ENCODE data around the gene EXD3.
"Not testable (repeated sequence)": the region's sequence is repeated elsewhere in the genome, so short reads cannot be mapped to it uniquely, and the experiment has no call there.

The EXD3 gene

DNA sequence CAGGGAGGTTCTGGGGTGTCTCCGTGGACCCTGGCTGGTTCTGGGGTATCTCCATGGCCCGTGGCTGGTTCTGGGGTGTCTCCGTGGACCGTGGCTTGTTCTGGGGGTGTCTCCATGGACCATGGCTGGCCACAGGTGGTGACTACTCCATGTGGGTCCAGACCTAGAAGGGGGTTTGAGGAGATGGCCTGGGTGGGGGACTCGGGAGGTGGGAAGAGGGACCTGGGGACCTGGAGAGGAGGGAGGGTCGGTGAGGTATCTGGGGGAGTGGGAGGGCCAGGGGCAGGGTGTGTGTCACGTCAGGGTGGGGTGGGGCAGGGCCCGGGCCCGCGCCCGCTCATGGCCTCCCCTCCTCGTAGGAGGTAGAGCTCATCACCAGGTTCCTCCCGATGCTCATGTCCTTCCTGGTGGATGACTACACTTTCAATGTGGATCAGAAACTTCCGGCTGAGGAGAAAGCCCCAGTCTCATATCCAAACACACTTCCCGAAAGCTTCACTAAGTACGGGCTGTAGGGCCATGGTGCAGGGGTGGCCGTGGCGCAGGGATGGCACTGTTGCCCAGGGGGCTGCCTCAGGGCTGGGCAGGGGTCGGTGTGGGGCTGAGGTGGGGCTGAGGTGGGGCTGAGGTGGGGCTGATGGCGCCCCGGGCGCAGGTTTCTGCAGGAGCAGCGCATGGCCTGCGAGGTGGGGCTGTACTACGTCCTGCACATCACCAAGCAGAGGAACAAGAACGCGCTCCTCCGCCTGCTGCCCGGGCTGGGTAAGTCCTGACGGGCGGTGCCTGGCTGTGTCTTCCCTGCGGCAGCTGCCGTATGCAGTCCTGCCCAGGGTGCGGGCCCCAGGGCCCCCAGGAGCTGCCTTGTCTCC is 156.1 kb downstream of the EXD3 start:
- no peaks in the 10 kb centered on the region for H3K27me3 ChIP-seq (ENCODE audit: control insufficient read depth in 1 of 2, insufficient read depth in 2 of 2, low read length in 2 of 2)
- H3K9ac ChIP-seq (ENCODE audit: low read length): no peak overlapping the region
- H3K4me3 ChIP-seq (ENCODE audit: low read depth in 1 of 2, low read length in 2 of 2): no peak overlapping the region
- H3K9me3 ChIP-seq (ENCODE audit: low read length): no peaks in the 10 kb centered on the region
- peaks cover 11% of the 10 kb centered on the region for H3K4me1 ChIP-seq (ENCODE audit: insufficient read depth, low read length)
- H3K36me3 ChIP-seq (ENCODE audit: insufficient read depth, low read length): peaks cover 47% of the 10 kb centered on the region
- H3K27ac ChIP-seq (ENCODE audit: low read depth, low read length): no peak overlapping the region

- Histone ChIP-seq H3K4me3 (ENCODE audit: low read depth in 1 of 2, low read length in 2 of 2) (no peak overlapping the region), H3K9ac (ENCODE audit: low read length) (no peak overlapping the region), H3K36me3 (ENCODE audit: insufficient read depth, low read length) (peaks cover 45% of the 10 kb centered on the region), H3K27me3 (ENCODE audit: control insufficient read depth in 1 of 2, insufficient read depth in 2 of 2, low read length in 2 of 2) (no peaks in the 10 kb centered on the region), H3K4me1 (ENCODE audit: insufficient read depth, low read length) (peaks cover 11% of the 10 kb centered on the region), H3K27ac (ENCODE audit: low read depth, low read length) (no peak overlapping the region), H3K9me3 (ENCODE audit: low read length) (no peaks in the 10 kb centered on the region)
These were observed 156.8 kb downstream of the EXD3 start for GRCh38 chr9:137266162-137266527.

DNA sequence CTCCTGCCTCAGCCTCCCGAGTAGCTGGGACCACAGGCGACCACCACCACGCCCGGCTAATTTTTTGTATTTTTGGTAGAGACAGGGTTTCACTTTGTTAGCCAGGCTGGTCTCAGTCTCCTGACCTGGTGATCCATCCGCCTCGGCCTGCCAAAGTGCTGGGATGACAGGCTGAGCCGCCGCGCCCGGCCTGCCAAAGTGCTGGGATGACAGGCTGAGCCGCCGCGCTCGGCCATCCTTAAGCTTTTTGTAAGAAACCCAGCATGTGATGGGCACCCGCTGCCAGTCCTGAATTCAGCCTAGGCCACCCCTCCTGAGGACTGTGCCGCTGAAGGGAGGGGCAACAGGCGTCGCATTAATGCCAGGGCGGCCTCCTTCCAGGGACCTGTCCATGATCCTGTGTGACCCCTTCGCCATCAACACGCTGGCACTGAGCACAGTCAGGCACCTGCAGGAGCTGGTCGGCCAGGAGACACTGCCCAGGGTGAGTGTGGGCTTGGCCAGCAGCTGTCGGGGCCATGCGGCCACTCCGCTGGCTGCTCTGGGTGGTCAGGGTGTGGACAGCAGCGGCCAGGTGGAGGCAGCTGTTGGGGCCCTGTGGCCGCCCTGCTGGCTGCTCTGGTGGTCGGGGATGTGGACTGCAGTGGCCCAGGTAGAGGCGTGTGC is 157.3 kb downstream of the EXD3 start:
- Histone ChIP-seq H3K4me3 (ENCODE audit: low read depth in 1 of 2, low read length in 2 of 2) (no peak overlapping the region), H3K9ac (ENCODE audit: low read length) (no peak overlapping the region), H3K27me3 (ENCODE audit: control insufficient read depth in 1 of 2, insufficient read depth in 2 of 2, low read length in 2 of 2) (no peaks in the 10 kb centered on the region), H3K4me1 (ENCODE audit: insufficient read depth, low read length) (peaks cover 11% of the 10 kb centered on the region), H3K27ac (ENCODE audit: low read depth, low read length) (no peak overlapping the region), H3K9me3 (ENCODE audit: low read length) (no peaks in the 10 kb centered on the region), H3K36me3 (ENCODE audit: insufficient read depth, low read length) (peaks cover 45% of the 10 kb centered on the region)

DNA sequence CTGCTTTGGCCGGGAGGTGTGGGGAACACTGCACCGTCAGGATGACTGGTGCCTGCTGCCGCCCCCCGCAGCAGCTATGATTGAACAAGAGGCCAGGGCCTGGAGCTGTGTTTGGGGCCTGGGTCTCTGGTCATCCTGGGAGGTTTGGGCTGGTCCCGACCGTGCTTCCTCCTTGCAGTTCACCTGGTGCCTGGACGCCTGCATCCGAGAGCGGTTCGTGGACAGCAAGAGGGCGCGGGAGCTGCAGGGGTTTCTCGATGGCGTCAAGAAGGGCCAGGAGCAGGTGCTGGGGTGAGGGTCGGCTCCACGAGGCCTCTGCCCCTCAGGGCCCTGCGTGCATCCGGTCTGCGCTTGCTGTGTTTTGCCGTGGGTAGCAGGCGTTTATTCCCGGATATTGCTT is 158.9 kb downstream of the EXD3 start:
- H3K36me3 ChIP-seq (ENCODE audit: insufficient read depth, low read length): peaks cover 40% of the 10 kb centered on the region

GRCh38 chr9:137263506-137263905 is 159.5 kb downstream of the EXD3 start:
- H3K4me1 ChIP-seq (ENCODE audit: insufficient read depth, low read length): peaks cover under 1% of the 10 kb centered on the region
- H3K27me3 ChIP-seq (ENCODE audit: control insufficient read depth in 1 of 2, insufficient read depth in 2 of 2, low read length in 2 of 2): no peaks in the 10 kb centered on the region
- no peak overlapping the region for H3K4me3 ChIP-seq (ENCODE audit: low read depth in 1 of 2, low read length in 2 of 2)
- H3K27ac ChIP-seq (ENCODE audit: low read depth, low read length): no peak overlapping the region
- no peaks in the 10 kb centered on the region for H3K9me3 ChIP-seq (ENCODE audit: low read length)
- H3K36me3 ChIP-seq (ENCODE audit: insufficient read depth, low read length): peaks cover 40% of the 10 kb centered on the region
- H3K9ac ChIP-seq (ENCODE audit: low read length): no peak overlapping the region

More for the DNA sequence above, 158.9 kb downstream of the EXD3 start:
- no peaks in the 10 kb centered on the region for H3K9me3 ChIP-seq (ENCODE audit: low read length)
- no peak overlapping the region for H3K27ac ChIP-seq (ENCODE audit: low read depth, low read length)
- H3K4me3 ChIP-seq (ENCODE audit: low read depth in 1 of 2, low read length in 2 of 2): no peak overlapping the region
- no peak overlapping the region for H3K9ac ChIP-seq (ENCODE audit: low read length)
- peaks cover 6% of the 10 kb centered on the region for H3K4me1 ChIP-seq (ENCODE audit: insufficient read depth, low read length)
- H3K27me3 ChIP-seq (ENCODE audit: control insufficient read depth in 1 of 2, insufficient read depth in 2 of 2, low read length in 2 of 2): no peaks in the 10 kb centered on the region

GRCh38 chr9:137262909-137263285 is 160.1 kb downstream of the EXD3 start:
- Histone ChIP-seq H3K9ac (ENCODE audit: low read length) (no peak overlapping the region), H3K9me3 (ENCODE audit: low read length) (no peaks in the 10 kb centered on the region), H3K4me1 (ENCODE audit: insufficient read depth, low read length) (no peaks in the 10 kb centered on the region), H3K27me3 (ENCODE audit: control insufficient read depth in 1 of 2, insufficient read depth in 2 of 2, low read length in 2 of 2) (no peaks in the 10 kb centered on the region), H3K27ac (ENCODE audit: low read depth, low read length) (no peak overlapping the region), H3K36me3 (ENCODE audit: insufficient read depth, low read length) (peaks cover 36% of the 10 kb centered on the region), H3K4me3 (ENCODE audit: low read depth in 1 of 2, low read length in 2 of 2) (no peak overlapping the region)

GRCh38 chr9:137262173-137262908 is 160.6 kb downstream of the EXD3 start:
- not testable (repeated sequence) for H3K27ac ChIP-seq (ENCODE audit: low read depth, low read length); H3K9ac ChIP-seq (ENCODE audit: low read length); H3K4me3 ChIP-seq (ENCODE audit: low read depth in 1 of 2, low read length in 2 of 2); H3K4me1 ChIP-seq (ENCODE audit: insufficient read depth, low read length); H3K9me3 ChIP-seq (ENCODE audit: low read length); H3K27me3 ChIP-seq (ENCODE audit: control insufficient read depth in 1 of 2, insufficient read depth in 2 of 2, low read length in 2 of 2)
- peaks cover 32% of the 10 kb centered on the region for H3K36me3 ChIP-seq (ENCODE audit: insufficient read depth, low read length)
